ENCODE measurements around the gene KCNN4. TPM values are rescaled to one million over a fixed set of nuclear protein-coding genes. Genes with fewer than 3 reads are reported as not detected.

KCNN4 gene
- 1.3 and 3.2 TPM in 2 replicates for total RNA-seq

DNA sequence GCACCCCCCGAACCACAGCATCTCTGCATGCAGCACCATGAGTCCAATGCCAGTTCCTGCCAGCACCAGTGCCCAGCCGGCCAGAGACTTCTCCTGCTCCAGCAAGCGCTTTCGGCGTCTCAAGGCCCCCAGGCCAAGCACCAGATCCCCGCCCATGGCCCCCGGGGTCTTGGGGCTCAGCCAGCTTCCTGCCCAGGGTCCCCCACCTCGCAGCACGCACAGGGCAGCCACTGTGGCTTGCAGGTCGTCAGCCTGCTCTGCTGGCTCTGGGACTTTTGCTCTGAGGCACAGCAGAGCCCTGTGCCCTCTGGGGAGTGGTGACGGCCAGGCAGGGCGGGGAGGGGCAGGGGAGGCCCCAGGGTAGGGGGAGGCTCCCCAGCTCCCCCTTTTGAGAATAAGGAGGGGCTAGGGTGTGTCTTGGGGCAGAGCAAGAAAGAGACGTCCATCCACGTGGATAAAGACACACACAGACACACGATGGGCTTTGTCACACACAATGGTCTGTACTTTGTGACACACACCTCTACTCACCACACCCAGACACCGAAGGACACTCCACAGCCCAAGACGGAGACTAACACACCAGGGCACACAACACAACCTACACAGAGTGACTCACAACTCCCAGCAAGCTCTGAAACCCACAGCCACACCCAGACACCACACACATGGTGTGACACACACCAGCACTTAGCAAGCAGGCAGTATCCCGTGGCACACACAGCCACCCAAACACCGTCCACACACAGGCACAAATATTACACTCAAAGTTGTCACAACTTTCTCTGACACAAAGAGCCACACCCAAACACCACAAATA is at the start of gene KCNN4:
Gene KCNN4 (minus strand): TSS at position 268 of the 820 bp plus-strand sequence. CDS start 112 bp downstream, at position 156.

DNA sequence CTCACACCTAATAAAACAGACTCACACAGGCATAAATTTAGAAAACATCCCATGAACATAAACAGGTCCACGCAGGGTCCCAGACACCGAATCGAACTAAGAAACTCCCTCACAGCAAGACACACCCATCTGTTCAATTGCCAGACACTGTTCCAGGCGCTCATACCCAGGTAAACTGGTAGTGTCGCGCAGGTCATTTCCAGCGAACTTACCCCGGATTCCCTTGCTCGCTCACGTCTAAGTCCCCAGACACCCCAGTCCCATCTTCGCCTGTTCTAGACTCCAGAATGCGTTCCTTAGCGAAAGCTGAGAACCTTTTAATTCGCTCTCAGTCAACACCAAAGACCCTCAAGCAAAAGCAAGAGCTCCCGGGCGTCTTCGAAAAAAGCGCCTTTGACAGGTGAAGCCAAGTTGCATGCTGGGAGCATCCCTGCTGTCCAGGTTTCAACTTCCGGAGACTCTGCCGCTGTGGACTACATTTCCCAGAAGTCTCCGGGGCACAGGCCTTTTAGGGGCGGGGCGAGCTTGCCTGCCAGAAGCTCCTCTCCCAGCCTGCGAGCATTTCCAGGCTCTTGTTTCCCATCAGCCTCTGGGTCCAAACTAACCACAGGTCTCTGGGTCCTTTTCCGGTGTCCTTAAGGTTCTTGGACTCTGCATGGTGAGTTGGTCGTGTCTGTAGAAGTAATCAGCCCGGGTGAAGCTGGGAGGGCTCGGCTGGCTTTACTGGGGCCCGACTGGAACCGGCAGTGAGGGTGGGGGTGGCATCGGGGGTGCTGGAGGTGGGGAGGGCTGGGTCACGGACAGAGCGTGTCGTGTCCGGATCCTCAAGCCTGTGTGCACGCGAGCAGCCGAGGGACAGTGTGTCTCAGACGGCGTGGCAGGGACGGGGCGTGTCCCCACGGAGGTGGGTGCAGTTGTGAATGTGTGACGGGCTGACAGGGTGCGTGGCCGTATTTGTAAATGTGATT is 46.3 kb upstream of the KCNN4 start, which contains the start of gene ZNF283:
Gene ZNF283 (plus strand): TSS at position 535 of the 968 bp plus-strand sequence. CDS start 6,184 bp downstream, outside the sequence.

DNA sequence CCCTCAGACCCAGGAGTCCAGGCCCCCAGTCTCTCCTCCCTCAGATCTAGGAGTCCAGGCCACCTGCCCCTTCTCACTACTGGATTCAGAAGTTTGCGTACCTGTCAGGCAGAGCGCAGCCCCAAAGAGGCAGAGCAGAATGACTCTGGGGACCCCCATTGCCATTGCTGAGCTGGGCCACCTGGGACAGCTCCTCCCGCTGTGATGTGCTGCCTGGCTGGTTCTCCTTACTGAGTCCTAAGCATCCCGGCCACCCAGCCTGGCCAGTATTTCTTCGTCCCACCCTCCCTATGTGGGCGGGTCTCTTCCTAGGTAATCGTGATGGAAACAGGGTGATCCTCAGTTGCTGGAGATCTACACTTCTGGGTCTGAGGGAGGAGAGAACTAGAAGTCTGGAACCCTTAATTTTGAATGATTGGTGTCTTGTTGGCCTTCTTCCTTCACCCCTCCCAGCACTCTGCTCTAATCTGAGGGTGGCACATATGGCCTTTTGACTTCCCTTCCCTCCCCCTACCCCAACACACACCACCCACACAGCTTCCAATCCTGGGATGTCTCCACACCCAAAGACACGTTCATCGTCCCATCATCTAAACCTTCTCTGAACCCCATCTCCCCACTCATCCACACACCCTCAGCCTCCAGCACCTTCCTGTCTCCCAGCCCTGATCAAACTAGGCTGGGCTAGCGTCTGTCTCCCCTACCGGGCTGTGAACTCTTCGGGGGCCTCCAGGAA is 21.6 kb upstream of the KCNN4 start, which contains the start of gene LYPD5:
Gene LYPD5 (minus strand): TSS at position 232 of the 736 bp plus-strand sequence. CDS start 67 bp downstream, at position 165.

DNA sequence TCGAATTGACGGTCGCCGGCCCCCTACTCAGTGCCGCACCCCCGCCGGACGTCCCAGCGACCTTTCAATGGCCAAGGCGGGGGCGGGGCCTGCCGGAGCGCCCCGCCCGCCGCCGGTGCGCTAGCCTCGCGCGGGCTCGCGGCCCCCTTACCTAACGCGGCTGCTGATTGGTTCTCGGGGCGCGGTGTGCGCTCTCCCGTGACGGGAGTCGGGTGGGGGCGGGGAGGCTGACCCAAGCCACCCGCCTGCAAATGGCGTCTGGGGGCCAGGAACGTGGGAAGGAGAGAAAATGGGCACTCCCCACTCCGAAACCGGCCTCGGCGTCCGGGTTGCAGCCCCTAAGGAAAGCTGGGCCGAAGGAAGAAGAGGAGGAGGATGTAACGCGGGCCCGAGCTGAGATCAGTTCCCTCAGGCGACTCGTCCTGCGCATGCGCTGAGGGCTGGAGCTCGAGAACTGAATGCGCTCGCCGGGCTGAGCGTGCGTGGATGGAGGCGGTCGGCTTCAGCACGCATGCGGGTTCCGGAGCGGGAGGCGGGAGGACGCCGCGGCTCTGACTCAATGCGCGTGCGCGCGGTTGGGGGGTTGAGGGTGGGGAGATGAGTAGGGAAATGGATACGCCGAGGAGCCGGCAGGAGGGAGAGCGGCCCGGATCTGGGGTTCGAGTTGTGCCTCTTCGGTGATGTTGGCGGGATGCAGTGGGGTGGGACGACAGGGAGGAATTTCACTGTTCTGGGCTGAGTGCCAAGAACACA is 26.1 kb downstream of the KCNN4 start, which contains the start of gene SMG9:
Gene SMG9 (minus strand): TSS at position 460 of the 753 bp plus-strand sequence. CDS start 4,221 bp downstream, outside the sequence.

Other genes with a start within 250 kb of the KCNN4 start
- 0.07 and 0.15 TPM in 2 replicates for gene ZNF575, start 247.8 kb downstream of the KCNN4 start, total RNA-seq
- 23.6 and 24.1 TPM in 2 replicates for gene XRCC1, start 205.4 kb downstream of the KCNN4 start, total RNA-seq
- gene PINLYP, start 205.2 kb downstream of the KCNN4 start, total RNA-seq: 0.44 and 1.00 TPM in 2 replicates
- gene IRGQ, start 184.8 kb downstream of the KCNN4 start, total RNA-seq: 23.6 and 24.0 TPM in 2 replicates
- 11.8 and 16.6 TPM in 2 replicates for gene ZNF576, start 184.4 kb downstream of the KCNN4 start, total RNA-seq
- 0.33 TPM in 1 of 2 replicates, not detected in the other for gene SRRM5, start 168.9 kb downstream of the KCNN4 start, total RNA-seq
- gene ZNF428, start 161.3 kb downstream of the KCNN4 start, total RNA-seq: 42.8 and 50.8 TPM in 2 replicates
- 1.1 and 1.6 TPM in 2 replicates for gene CADM4, start 141.1 kb downstream of the KCNN4 start, total RNA-seq
- 168 and 177 TPM in 2 replicates for gene PLAUR, start 110.8 kb downstream of the KCNN4 start, total RNA-seq
- not detected in 2 replicates for gene IRGC, start 64.9 kb downstream of the KCNN4 start, total RNA-seq
- 12.0 and 16.7 TPM in 2 replicates for gene SMG9, start 26.0 kb downstream of the KCNN4 start, total RNA-seq
- 2.4 and 3.9 TPM in 2 replicates for gene LYPD5, start 21.5 kb upstream of the KCNN4 start, total RNA-seq
- 2.5 and 2.7 TPM in 2 replicates for gene ZNF283, start 46.3 kb upstream of the KCNN4 start, total RNA-seq
- gene ZNF404, start 103.0 kb upstream of the KCNN4 start, total RNA-seq: 1.3 and 3.4 TPM in 2 replicates
- gene ZNF45, start 154.3 kb upstream of the KCNN4 start, total RNA-seq: 4.3 and 6.8 TPM in 2 replicates
- gene ZNF221, start 170.3 kb upstream of the KCNN4 start, total RNA-seq: 2.4 and 3.3 TPM in 2 replicates
- gene ZNF155, start 203.2 kb upstream of the KCNN4 start, total RNA-seq: 2.6 and 6.1 TPM in 2 replicates
- gene ZNF230, start 222.0 kb upstream of the KCNN4 start, total RNA-seq: 0.94 and 1.4 TPM in 2 replicates
- 1.4 and 1.8 TPM in 2 replicates for gene ZNF222, start 244.4 kb upstream of the KCNN4 start, total RNA-seq